ENCODE data around the gene MXRA8.

The MXRA8 gene

GRCh38 chr1:1367315-1367714, 9.0 kb upstream of the MXRA8 start:
- DNase-seq (ENCODE audit: low read depth in 2 of 2): no peak

- DNase-seq (ENCODE audit: low read depth in 2 of 2): no peak
These were observed 8.3 kb upstream of the MXRA8 start for GRCh38 chr1:1366699-1367066.

GRCh38 chr1:1365875-1366698, 7.7 kb upstream of the MXRA8 start:
- no peak for DNase-seq (ENCODE audit: low read depth in 2 of 2)

- DNase-seq (ENCODE audit: low read depth in 2 of 2): no peak
These were observed 5.9 kb upstream of the MXRA8 start for GRCh38 chr1:1364266-1364665.

- DNase-seq (ENCODE audit: low read depth in 2 of 2): no peak
These were observed 3.6 kb upstream of the MXRA8 start for GRCh38 chr1:1361982-1362423.

- no peak for DNase-seq (ENCODE audit: low read depth in 2 of 2)
These were observed 3.1 kb upstream of the MXRA8 start for GRCh38 chr1:1361233-1361981.

GRCh38 chr1:1360506-1361169, 2.3 kb upstream of the MXRA8 start:
- DNase-seq (ENCODE audit: low read depth in 2 of 2): no peak

GRCh38 chr1:1359664-1360468, 1.5 kb upstream of the MXRA8 start:
- DNase-seq (ENCODE audit: low read depth in 2 of 2): no peak

GRCh38 chr1:1359308-1359663, 931 bp upstream of the MXRA8 start:
- DNase-seq (ENCODE audit: low read depth in 2 of 2): no peak

- no peak for DNase-seq (ENCODE audit: low read depth in 2 of 2)
These were observed 403 bp downstream of the MXRA8 start for GRCh38 chr1:1357871-1358432.

GRCh38 chr1:1356796-1357401, 1.5 kb downstream of the MXRA8 start:
- DNase-seq (ENCODE audit: low read depth in 2 of 2): no peak

- DNase-seq (ENCODE audit: low read depth in 2 of 2): no peak
These were observed 2.1 kb downstream of the MXRA8 start for GRCh38 chr1:1356166-1356795.

- no peak for DNase-seq (ENCODE audit: low read depth in 2 of 2)
These were observed 2.9 kb downstream of the MXRA8 start for GRCh38 chr1:1355416-1355815.

GRCh38 chr1:1354271-1355247, 3.8 kb downstream of the MXRA8 start:
- DNase-seq (ENCODE audit: low read depth in 2 of 2): no peak

- DNase-seq (ENCODE audit: low read depth in 2 of 2): no peak
These were observed 4.8 kb downstream of the MXRA8 start for GRCh38 chr1:1353389-1354151.

- no peak for DNase-seq (ENCODE audit: low read depth in 2 of 2)
These were observed 5.5 kb downstream of the MXRA8 start for GRCh38 chr1:1352786-1353388.

GRCh38 chr1:1351511-1352427, 6.6 kb downstream of the MXRA8 start:
- no peak for DNase-seq (ENCODE audit: low read depth in 2 of 2)

Data from stimulated activated CD8-positive, alpha-beta memory T cell treated with anti-CD3 and anti-CD28 coated beads, Interleukin-2, amount 100 ng/mL, for 1 hour (primary cell).